Measurements from ENCODE around the gene NPFF.

Gene NPFF

DNA sequence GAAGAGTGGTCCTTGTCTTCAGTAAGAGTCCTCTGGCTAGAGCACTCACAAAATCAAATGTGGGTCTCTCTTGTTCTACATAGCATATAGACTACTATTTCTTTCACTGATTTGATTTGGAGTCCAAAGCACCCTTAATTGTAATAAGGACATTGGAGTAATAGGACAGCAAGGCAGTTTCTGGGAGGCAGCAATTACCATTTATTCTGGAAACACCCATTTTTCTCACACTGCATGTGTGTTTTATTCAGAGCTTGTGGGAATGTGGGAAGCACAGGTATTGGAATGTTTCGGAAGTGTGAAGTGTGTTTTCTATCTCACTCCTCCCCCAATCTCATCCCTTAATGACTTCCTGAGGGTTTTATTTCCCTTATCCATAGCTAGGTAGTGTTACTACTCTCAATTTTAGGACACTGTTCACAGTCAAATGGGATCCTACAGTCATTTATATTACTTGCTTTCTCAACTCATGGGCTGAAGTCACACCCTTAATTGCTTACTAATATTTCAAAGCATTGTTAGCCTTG is 35.2 kb downstream of the NPFF start:
- ATAC-seq, result no peak

DNA sequence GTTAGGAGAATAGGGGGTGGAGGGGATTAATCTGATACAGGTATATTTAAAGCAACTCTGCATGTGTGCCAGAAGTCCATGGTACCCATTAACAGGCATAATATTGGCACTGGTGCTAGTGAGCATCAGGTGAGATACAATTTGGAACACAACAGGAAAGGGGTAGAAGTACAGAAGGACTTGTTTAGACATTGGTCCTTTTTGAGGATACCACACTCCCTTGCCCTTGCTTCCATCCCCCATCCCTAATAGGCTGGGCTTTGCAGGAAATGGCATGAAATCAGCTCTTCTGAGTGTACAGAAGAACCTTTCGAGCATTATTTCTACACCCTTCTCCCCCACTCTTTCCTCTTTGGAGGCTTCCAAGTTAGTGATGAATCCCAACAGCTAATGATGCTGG is 39.0 kb downstream of the NPFF start:
- no peak for ATAC-seq

DNA sequence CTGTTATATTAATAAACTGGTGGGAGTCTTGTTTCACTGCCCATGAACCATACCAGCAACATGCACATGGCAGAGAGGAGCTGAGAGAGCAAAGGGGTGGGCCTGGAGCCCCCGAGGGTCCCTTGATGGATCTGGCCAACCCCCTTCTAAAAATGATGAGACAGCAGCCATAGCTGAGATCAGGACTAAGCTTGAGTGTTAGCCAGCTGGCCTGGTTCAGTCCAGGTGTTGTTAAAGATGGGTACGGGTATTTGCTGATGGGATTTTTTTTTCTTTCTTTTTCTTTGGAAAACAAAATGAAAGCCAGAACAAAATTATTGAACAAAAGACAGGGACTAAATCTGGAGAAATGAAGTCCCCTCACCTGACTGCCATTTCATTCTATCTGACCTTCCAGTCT is 39.4 kb downstream of the NPFF start:
- no peak for ATAC-seq

DNA sequence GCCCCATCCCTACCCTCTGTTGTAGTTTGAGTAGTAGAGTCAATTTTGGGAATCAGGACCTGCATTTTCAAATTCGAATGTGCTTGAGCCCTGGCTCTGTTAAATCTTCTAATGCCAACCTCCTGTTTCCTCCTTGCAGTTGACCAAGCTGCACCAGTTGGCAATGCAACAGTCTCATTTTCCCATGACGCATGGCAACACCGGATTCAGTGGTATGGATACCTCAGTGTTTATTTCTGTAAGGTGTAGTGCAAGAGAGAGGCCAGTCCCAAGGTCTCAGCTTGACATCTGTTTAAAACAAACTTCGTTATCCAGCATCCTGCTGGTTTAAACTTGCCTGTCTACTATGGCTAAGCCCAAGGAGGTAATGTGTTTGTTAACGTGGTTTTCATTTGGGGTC is 40.2 kb downstream of the NPFF start:
- no peak for ATAC-seq

DNA sequence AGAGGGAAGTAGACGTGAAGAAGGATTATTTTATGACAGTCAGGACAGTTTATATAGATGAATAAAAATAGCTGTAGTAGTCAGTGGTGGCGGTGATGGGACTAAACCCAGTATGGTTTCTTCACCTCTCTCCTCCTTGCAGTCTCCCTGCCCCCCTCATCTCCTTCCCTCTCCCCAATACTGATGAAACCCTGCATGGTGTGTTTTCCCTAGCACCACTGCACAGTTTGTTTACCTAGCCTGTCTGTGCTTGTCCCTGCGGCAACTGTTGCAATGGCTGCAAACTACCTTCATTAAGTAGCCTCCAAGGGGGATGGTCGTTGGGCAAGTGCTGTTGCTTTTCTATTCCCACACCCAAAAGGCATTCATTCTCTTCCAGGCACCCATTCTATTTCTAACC is 40.6 kb downstream of the NPFF start:
- no peak for ATAC-seq

DNA sequence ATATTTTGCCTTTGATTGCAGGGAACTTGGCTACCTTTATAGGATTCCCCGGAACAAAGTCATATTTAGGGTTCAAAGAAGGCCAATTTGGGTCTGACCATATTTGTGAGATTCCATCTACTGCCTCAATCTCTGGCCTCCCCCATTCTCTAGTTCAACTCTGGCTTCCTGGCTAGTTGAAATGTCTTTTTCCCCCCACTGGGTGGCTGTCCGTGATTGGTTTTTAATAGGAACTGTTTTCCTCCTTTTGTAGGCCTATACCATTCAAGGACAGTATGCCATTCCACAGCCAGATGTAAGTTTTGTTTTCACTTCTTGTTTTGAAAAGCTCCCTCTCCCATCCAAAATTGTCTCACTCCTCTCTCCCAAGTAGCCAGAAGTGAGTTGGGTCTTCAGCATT is 41.6 kb downstream of the NPFF start:
- ATAC-seq, result no peak

DNA sequence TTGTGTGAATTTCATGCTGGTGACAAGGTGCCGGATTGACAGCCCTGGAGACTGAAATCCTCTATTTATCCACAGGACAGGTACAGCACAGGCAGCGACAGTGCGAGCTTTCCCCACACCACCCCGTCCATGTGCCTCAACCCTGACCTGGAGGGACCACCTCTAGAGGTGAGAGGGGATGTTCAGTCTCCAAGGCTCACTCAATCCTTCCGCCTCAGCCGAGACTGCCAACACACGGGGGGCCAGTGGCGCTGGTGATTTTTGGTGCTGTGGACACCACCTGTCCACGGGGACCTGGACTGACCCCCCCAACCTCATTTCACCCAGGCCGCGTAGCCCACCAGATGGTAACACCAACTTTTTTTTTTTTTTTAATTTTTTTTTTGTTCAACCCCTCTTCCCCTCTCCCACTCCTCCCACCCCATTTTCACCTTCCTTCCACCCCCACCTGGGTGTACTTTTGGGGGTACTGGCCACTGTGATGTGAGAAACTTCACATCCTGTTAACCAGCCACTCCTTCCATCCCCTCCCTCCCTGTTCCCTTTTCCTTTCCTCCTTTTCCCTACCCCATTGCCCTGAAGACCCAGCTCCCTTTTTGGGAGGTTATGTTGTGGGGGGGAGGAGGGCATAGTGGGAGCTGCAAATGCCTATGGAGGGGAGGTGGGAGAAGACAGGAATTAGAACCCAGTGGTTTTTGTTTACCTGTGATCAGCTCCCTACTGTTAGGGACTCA is 42.4 kb downstream of the NPFF start:
- ATAC-seq, result no peak

DNA sequence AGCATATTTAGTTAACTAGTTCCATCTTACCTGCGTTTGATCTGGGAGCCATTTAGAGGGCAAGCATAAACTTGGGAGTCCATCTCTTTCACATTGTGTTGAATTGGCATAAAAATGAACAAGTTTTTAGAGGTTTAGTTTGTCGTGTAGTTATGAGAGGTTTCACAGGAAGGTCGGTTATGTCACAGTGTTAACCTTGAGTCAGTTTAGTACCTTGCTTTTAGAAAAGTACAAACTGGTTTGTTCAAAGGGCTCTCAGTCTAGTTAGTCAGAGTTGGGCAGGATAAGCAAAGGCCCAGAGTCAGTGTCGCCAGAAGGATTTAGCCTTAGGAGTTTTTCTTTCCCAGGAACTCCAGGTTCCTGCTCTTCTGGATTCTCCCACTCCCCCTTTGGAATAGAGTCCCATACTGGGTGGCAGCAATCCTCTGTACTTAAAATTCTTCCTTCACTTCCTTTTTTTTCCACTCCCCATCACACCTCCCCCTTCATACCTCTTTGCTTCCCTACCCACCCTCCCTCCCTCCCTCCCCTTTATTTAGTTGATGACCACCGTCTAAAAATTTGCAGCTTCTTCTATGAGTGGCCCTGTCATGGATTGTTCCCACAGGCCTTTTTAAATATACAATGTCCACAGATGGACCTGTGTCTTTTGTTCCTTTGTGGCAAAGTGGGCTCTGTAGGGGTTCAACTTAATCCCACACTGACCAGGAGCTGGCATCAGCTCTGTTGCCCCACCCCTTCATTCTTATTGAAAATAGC is 43.3 kb downstream of the NPFF start:
- ATAC-seq, result peak in 1 of 2 donors; percentile 27

DNA sequence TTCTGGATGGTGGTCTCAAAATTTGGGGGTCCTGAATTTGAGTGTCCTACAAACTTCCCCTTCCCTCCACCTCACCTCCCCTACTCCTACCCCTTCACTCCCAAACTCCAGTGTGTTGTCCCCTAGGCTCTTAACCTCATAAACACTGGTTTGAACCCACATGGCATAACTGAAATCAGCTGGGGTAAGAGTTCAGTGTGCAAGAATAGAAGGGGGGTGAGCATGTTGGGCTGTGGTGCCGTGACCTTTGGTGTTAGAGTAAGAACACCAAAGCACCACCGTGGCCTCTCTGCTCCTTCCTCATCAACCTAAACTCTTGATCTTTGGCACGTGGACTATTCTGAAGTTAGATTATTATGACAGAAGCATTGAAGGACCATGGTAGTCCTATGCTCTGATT is 44.3 kb downstream of the NPFF start:
- ATAC-seq, result no peak

DNA sequence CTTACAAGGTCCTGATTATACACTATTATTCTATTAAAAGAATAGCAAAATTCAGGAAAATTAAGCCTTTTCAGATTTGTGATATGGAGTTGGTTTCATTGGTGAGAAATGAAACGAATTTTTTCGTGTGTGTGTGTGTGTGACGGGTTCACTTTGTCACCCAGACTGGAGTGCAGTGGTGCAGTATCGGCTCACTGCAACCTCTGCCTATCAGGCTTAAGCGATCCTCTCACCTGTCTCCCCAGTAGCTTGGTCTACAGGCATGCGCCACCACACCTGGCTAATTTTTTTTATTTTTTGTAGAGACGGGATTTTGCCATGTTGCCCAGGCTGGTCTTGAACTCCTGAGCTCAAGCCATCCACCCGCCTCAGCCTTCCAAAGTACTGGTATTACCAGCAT is 45.7 kb downstream of the NPFF start:
- no peak for ATAC-seq

DNA sequence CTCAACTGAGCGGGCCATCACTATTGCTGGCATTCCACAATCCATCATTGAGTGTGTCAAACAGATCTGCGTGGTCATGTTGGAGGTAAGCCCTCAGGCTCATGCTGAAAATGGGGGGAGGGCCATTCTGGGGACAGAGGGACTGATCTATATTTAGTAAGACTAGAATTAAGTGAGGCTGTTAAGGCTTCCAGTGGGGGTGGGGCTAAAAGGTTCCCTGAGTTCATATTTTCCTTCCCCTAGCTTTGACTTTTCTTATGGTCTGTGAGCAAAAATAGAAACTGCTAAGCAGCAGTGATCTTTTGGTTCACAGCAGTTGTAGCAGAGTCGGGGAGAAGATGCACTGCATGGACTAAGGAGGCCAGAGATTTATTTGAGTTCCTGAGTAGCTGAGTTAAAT is 46.2 kb downstream of the NPFF start:
- no peak for ATAC-seq

DNA sequence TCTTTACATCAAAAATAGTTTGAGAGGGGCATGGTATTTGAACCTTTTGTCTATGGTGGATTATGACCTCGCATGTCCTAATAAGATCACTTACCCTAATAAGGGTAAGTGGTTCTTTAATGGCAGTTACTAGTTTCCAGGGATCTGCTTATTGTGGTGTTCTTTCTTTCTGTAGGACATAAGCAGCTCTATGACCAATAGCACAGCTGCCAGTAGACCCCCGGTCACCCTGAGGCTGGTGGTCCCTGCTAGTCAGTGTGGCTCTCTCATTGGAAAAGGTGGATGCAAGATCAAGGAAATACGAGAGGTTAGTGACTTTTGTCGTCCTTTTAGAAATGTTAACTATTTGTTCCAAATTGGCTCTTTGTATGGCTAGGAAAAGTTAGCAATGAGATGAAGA is 48.2 kb downstream of the NPFF start:
- ATAC-seq, result no peak
